DND-41 (cell line): Measurements from ENCODE around the gene MAP2K4.

Experiments
- EZH2 ChIP-seq: IDR thresholded peaks from 3 replicates; pipeline ENCODE4 v1.6.1; 2012; ENCODE audit warnings: borderline replicate concordance, low read depth, mild to moderate bottlenecking, moderate library complexity, low read length, inconsistent platforms; ENCODE audit not compliant: severe bottlenecking
- TF ChIP-seq, protein P1 (sequence below): IDR thresholded peaks from 2 replicates; pipeline ENCODE4 v1.5.1; 2012; ENCODE audit warnings: borderline replicate concordance, low read length, moderate library complexity, mild to moderate bottlenecking; ENCODE audit not compliant: poor library complexity, severe bottlenecking; ENCODE audit errors: extremely low read depth

- TF ChIP-seq, protein P1, sequence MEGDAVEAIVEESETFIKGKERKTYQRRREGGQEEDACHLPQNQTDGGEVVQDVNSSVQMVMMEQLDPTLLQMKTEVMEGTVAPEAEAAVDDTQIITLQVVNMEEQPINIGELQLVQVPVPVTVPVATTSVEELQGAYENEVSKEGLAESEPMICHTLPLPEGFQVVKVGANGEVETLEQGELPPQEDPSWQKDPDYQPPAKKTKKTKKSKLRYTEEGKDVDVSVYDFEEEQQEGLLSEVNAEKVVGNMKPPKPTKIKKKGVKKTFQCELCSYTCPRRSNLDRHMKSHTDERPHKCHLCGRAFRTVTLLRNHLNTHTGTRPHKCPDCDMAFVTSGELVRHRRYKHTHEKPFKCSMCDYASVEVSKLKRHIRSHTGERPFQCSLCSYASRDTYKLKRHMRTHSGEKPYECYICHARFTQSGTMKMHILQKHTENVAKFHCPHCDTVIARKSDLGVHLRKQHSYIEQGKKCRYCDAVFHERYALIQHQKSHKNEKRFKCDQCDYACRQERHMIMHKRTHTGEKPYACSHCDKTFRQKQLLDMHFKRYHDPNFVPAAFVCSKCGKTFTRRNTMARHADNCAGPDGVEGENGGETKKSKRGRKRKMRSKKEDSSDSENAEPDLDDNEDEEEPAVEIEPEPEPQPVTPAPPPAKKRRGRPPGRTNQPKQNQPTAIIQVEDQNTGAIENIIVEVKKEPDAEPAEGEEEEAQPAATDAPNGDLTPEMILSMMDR = no peak
- no peak for TF ChIP-seq EZH2
Measured at GRCh38 chr17:12078791-12079190, 58.1 kb downstream of the MAP2K4 start.
